GM18517 (cell line): Measurements from ENCODE around the gene C4orf36.

Experiments
- ATAC-seq: cut with Tn5 transposase; IDR thresholded peaks from one replicate; pipeline ENCODE4 v1.9.1; 2021; ENCODE audit warnings: mild to moderate bottlenecking, moderate library complexity; ENCODE audit not compliant: unreplicated experiment

Gene C4orf36

GRCh38 chr4:86870442-86871069 lies 21.7 kb downstream of the C4orf36 start:
- ATAC-seq: no peak

GRCh38 chr4:86857341-86858052 lies 34.7 kb downstream of the C4orf36 start:
- ATAC-seq: no peak

- ATAC-seq: no peak
These were observed 35.3 kb downstream of the C4orf36 start for GRCh38 chr4:86856896-86857295.

GRCh38 chr4:86855572-86855971 lies 36.6 kb downstream of the C4orf36 start:
- ATAC-seq: no peak

GRCh38 chr4:86853209-86853608 lies 39.0 kb downstream of the C4orf36 start:
- ATAC-seq: no peak

- ATAC-seq: no peak
These were observed 43.2 kb downstream of the C4orf36 start, which contains the start of gene SLC10A6 for GRCh38 chr4:86848732-86849619. Gene SLC10A6 (minus strand): TSS chr4:86849384. CDS start chr4:86849115, 269 bp downstream.

GRCh38 chr4:86848136-86848535 lies 44.1 kb downstream of the C4orf36 start:
- ATAC-seq: no peak

GRCh38 chr4:86847571-86847970 lies 44.7 kb downstream of the C4orf36 start:
- no peak for ATAC-seq

GRCh38 chr4:86846921-86847320 lies 45.3 kb downstream of the C4orf36 start:
- no peak for ATAC-seq

- no peak for ATAC-seq
These were observed 46.6 kb downstream of the C4orf36 start for GRCh38 chr4:86845593-86845992.

GRCh38 chr4:86841309-86841708 lies 50.9 kb downstream of the C4orf36 start:
- no peak for ATAC-seq

GRCh38 chr4:86840858-86841257 lies 51.4 kb downstream of the C4orf36 start:
- ATAC-seq: no peak

- ATAC-seq: no peak
These were observed 54.3 kb downstream of the C4orf36 start for GRCh38 chr4:86837691-86838503.

GRCh38 chr4:86835677-86836076 lies 56.5 kb downstream of the C4orf36 start:
- no peak for ATAC-seq

- no peak for ATAC-seq
These were observed 57.3 kb downstream of the C4orf36 start for GRCh38 chr4:86834901-86835300.

- ATAC-seq: no peak
These were observed 58.6 kb downstream of the C4orf36 start for GRCh38 chr4:86833615-86834014.

GRCh38 chr4:86831262-86832130 lies 60.7 kb downstream of the C4orf36 start:
- ATAC-seq: no peak
